Stimulated activated CD4-positive, alpha-beta T cell treated with anti-CD3 and anti-CD28 coated beads, Interleukin-4, amount 100 ng/mL, for 4 hours (primary cell): Measurements from ENCODE around the gene TCHP.
"Not testable (repeated sequence)": the region's sequence is repeated elsewhere in the genome, so short reads cannot be mapped to it uniquely, and the experiment has no call there.

ENCODE experiments used
- DNase-seq, 2 experiments: peaks; one replicate each; pipeline ENCODE4 v3.0.0-alpha.2; 2020

The TCHP gene, protein sequence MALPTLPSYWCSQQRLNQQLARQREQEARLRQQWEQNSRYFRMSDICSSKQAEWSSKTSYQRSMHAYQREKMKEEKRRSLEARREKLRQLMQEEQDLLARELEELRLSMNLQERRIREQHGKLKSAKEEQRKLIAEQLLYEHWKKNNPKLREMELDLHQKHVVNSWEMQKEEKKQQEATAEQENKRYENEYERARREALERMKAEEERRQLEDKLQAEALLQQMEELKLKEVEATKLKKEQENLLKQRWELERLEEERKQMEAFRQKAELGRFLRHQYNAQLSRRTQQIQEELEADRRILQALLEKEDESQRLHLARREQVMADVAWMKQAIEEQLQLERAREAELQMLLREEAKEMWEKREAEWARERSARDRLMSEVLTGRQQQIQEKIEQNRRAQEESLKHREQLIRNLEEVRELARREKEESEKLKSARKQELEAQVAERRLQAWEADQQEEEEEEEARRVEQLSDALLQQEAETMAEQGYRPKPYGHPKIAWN

DNA sequence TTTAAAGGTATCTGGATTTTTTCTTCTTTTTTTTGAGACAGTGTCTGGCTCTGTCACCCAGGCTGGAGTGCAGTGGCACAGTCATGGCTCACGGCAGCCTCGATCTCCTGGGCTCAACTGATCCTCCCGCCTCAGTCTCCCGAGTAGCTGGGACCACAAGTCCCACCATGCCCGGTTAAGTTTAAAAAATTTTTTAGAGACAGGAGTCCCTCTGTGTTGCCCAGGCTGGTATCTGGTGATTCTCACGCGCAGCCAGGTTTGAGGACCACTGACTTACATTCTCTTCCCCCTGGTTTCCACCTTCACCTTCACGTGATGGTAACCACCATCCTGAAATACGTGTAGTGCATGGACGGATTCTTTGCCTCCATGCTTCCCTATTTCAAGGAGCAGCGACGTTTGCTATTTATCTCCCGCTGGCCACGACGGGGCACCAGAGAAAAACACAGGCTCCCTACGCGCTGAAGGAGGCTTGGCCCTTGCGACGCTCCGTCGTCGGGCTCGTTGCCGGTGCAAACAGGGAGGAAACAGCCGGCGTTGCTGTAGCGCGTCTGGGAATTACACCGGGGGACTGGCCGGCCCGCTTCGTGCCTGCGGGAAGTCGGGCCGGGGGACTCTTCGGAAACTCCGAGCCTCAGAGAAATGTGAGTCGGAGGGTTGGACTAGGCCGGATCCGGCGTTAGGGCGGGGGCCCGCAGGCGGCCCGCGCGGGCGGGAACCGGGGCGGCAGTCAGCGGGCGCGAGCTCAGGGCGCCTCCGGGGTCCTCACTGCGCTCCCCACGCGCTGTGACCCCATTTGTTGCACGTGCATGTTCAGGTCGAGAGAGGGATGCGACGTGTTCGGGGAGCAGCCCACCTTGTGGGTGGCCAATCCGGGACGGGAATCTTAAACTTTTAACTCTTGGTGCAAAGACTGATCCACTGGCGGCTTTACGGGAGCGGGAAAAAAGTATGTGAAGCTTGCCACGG is at the start of gene TCHP:
TCHP (plus strand) TSS at position 492 of the 969 bp plus-strand sequence. CDS start 2,753 bp downstream, outside the sequence.
- DNase-seq = peak; percentile 68 to 71

DNA sequence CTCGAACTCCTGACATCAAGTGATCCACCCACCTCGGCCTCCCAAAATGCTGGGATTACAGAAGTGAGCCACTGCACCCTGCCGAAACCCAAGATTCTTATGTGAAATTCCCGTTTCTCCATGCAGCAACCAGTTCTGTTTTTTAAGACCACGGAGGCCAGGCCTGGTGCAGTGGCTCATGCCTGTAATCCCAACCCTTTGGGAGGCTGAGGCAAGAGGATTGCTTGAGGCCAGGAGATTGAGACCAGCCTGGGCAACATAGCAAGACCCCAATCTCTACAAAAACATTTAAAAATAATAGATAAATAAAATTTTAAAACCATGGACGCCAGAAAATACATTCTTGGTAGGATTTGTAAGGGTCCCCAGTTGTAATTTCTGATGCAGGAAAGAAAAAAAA is 49.6 kb upstream of the TCHP start:
- DNase-seq = not testable (repeated sequence)

DNA sequence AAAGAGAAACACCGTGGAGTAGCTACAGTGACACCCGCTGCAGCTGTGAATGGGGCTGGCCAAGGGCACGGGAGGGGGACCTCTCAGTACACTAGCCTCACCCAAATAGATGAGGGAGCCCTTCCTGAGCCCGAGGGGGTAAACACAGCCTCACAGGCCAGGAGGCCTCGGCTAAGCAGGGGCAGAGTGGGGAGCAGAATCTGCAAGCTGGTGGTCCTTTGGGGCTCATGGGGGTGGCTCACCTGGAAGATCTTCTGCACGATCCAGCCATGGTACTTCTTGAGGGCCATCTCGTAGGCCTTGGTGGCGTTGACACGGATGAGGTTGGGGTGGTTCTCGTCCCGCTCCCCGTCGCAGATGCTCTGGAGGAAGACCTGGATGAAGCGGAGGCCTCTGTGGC is 44.7 kb upstream of the TCHP start:
- no peak for DNase-seq

DNA sequence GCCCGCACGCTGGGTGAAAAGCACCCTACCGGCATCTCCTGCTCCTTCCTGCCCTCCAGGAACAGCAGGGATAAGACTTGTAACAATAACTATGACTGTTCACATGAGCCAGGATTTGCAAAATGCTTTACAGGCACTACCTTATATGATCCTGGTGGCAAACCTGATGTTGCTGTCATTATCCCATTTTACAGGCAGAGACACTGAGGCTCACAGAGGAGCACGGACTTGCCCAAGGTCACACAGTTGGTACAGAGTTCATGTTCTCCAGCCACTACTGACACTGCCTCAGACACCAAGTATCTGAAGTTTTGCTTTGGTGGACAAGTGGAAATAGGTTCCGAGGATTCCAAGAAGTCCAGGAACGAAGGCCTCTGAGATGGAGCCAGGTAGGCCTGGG is 42.4 kb upstream of the TCHP start:
- DNase-seq = no peak

DNA sequence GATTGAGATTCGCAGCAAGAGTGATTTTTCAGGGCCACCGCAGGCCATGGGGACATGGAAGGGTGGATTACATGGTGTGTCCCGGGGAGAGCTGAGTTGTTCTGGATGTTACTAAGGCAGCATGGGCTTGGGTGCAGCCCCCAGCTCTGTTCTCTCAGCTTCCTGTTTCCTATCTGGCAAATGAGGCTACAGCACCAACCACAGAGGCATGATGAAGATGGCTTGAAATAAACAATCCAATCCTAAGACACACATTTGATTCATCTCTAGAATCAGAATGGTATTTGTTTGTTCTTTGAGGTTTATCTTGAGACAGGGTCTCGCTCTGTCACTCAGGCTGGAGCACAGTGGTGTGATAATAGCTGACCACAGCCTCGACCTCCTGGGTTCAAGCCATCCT is 41.3 kb upstream of the TCHP start:
- DNase-seq = no peak

DNA sequence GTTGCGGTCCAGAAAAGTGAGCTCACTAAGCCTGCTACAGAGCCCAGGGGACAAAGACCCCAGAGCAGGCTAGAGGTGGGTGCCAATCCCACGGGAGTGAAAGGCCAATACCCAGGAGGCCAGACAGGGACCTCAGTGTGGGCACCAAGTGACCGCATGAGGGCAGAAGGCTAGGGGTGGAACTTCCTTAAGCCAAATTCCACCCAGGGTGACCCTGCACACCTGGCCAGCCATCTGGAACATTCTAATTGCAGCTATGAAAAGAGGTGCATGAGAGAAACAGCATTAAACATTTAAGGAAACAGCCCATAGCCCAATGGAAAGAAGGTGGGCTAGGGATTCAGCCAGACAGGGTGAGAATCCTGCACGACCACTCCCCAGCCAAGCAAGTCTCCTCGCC is 39.1 kb upstream of the TCHP start:
- no peak for DNase-seq

DNA sequence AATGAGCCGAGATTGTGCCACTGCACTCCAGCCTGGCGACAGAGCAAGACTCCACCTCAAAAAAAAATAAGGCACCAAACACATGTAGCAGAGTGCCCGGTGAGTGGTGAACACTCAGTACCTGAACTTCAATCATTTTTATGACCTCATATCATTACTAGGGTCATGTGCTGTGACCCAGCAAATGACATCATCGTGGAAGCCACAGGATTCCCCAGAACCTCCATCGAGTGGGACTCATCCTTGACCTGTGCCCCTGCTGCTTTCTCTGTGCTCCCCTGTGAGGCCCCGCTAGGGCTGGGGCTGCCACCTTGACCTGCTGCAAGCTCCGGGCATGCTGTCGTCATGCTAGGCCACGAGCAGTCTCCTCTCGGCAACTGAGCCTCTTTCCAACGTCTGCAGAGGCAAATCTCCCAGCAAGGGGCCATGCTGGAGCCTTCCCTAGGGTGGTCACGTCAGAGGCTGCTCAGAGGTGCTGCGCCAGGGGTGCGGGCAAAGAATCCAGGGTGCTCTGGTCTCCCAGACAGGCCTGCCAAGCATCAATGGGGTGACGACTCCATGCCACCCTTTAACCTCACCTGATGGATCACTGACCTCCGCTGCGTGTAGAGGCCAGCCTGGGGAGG is 38.3 kb upstream of the TCHP start:
- DNase-seq = no peak

DNA sequence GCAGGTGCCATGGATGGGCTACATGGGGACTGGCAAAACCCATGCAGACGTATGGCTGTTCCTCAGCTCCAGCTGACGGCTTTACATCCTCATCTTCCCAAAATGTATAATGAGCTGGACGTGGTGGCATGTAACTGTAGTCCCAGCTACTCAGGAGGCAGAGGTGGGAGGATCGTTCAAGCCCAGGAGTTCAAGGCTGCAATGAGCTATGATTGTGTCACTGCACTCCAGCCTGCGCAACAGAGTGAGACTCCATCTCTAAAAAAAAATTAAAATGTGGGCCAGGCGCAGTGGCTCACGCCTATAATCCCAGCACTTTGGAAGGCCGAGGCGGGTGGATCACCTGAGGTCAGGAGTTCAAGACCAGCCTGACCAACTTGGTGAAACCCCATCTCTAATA is 37.6 kb upstream of the TCHP start:
- DNase-seq = not testable (repeated sequence)

DNA sequence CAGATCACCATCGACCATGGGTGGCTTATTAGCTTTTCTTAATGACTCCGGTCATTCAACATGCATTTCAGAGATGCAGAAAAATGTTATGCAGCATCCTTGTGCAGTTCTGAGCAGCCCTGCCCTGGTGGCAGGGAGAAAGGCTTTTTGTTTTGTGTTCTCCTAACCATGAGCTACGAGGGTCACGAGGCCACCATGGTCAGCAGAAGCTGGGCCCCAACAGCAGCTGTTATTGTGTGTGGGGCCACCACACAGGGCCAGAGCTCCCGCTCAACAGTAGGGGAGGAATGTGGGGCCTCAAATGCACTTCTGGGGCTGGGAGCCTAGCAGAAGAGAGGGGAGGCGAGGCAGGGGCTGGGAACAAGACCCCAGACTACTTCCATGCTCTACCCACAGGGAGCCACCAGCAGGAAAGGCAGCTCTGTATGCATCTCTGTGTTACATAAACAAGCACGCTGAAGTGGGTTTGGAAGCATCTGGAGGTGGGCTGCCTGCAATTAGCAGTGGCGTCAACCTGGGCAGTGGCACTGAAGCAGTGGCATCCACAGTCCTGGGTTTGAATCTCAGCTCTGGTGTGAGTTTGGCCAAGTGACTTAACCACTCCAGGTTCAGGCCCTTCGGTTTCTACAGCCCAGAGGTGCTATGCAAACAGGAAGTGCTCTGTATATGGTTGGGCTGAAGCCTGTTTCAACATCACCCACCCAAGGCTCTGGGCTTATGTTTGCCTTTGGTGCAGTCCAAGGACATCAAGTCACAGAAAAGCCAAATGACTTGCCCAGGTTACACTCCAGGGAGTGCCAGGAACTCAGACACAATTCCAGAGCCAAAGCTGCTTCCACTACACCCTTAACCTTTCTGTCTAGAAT is 36.0 kb upstream of the TCHP start:
- DNase-seq = no peak

DNA sequence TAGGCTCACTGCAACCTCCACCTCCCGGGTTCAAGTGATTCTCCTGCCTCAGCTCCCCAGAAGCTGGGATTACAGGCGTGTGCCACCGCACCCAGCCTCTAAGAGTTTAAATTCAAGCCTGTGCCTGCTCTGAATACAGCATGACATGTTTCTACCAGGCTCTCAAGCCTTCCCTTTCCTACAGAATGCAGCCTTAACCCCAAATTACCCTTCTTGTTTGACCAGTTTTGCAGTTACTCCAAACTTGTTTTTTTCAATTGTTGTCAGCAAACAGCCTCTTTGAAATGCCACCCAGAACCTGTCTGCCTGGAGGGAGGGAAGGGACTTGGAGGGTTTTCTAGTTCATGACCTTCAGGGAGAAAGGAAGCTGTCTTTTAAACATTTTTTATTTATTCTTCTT is 35.2 kb upstream of the TCHP start:
- no peak for DNase-seq

DNA sequence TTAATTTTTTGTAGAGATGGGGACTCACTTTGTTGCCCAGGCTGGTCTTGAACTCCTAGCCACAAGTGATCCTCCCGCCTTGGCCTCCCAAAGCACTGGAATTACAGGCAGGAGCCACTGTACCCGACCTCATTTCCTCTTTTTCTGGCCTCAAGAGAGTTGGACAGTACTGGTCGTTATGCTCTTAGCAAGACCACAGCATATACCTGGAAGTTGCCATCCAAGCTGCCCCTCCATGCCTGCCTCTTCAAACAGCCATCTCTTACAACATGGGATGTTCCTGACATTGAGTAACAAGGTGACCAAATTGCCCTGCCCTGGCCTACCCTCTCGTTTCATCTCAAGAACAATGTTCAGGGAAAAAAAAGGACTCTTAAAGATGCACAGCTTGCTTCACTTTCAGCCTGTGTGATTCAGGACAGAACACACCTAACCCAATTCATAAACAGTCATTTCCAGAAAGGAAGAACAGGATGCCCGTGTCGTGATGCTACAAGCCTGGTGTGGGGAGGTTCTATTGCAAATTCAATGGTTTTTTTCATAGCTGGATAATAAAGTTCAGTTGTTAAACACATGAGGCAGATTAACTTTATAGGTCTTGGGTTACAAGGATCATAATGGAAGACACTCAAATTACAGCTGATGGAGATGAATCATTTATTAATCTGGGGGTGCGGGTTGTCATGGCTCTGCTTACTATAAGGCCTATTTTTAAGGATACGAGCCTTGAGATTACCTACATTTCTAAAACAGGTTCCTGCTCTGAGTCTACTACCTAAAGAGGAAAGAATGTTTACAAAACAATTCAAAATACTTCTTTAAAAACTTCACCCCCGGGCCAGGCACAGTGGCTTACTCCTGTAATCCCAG is 31.7 kb upstream of the TCHP start:
- no peak for DNase-seq

DNA sequence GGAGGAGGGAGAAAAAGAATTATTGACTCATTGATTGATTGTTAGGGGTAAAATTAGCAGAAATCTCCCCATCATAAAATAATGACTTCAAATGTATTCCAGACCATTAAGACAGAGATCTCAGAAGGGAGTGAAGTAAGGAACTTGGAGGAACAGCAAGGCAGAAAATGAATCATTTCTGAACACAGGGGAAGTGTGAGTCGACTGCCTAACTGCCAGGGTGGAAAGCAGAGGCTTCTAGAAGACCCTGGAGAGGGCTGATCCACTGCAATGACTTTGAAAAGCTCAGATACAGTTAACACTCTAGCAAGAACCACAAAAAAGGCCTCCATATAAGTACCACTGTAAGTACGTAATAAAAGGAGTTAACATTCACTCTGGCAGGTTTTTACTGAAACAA is 29.4 kb upstream of the TCHP start:
- no peak for DNase-seq

DNA sequence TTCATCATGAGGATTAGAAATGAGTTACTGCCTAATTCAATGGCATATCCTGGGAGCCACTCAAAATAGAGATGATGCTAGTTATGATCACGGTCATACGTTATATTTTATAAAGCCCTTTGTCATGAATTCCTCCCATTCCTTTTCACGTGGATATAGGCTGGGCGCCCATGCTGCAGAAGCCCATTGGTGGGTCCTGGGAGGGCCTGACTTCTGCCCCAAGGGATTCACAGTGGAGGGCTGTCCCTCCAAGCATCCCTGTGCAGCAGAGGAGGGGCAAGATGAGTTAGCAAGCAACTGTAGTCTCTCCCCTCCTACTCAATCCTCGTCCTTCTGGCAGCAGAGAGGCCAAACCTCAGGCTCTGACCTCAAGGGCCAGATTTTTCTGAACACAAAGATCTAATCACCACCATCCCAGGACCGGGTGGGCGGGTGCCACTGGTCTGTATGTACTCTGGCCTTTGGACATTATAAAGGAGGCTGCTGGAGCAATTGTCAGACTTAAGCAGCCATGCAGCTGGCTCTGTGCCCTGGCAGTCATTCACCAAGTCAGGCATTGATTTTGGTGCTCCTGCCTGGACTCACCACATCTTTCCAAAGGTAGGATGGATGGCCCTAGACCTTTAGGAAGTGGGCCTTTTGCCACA is 28.3 kb upstream of the TCHP start:
- DNase-seq = no peak

DNA sequence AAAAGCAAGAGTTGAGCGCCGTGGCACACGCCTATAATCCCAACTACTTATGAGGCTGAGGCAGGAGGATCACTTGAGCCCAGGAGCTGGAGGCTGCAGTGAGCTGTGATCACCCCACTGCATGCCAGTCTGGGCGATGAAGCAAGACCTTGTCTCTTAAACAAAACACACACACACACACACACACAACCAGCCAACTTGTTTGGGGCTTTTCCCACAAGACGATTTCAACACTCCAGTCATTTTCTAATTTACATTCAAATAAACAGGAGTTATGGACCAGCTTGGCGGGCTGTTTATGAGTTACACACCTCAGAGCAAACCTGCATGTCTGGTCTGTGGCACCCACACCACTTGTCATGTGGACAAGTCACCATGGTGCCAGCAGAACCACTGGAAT is 26.4 kb upstream of the TCHP start:
- no peak for DNase-seq

DNA sequence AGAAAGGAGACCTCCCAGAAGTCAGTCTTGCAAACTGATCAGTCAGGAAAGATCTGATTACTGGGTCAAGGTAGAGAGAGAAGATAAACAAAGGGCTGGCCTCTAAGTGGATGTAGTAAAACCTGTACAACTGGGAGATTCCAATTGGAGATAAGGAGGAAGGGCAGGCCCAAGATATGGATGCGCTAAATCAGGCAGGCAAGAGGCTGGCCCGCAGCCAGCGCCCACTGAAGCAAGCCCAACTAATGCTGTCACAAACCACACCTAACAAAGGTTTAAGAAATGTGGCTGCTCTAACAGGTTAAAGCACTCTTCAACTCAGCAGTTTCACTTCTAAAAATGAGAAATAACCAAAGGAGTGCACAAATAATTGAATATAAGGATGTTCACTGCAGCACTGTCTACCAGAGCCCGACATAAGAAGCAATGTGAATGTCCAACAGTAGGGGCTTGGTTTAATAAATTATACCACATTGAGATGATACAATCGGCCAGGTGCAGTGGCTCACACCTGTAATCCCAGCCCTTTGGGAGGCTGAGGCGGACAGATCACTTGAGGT is 24.4 kb upstream of the TCHP start:
- no peak for DNase-seq

DNA sequence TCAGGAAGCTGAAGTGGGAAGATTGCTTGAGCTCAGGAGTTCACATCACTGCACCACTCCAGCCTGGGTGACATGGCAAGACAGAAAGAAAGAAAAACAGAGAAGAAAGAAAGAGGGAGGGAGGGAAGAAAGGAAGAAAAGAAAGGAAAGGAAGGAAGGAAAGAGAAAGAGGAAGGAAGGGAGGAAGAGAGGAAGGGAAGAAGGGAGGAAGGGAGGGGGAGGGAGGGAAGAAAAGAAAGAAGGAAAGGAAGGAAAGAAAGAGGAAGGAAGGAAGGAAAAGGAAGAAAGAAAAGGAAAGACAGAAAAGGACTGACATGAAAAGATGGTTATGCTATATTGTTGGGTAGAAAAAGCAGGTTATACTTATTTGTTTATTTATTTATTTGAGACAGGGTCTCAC is 23.7 kb upstream of the TCHP start:
- DNase-seq = no peak

DNA sequence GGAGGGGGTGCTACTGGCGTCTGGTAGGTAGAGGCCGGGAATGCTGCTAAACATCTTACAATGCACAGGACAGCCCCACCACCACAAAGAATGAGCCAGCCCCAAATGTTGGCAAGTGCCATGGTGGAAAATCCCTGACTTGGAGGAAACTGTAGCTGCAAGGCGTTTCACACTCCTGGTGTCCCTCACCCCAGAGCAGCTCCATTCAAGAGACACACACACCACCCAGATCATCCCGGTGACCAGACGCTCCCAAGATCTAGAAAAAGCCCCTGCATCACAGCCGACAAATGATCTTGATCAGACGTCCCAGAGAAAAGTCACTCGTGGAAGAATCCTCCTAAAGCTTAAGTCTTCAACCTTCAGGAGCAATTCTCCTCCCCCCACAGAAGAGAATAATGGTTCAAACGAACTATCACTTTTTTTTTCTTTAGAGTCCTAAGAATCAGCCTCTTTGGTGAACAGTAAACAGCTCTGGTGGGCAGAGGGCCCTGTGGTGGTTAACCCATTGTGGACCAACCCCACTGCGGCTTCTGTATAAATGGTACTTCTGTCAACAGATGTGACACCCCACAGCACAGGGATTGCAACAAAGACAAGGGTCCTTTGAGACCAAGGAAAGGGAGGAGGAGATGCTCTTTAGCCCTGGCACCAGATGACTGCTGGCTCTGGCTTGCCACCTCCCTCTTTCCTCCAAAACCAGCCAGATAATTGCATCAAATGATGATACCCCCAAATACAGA is 22.4 kb upstream of the TCHP start:
- no peak for DNase-seq

DNA sequence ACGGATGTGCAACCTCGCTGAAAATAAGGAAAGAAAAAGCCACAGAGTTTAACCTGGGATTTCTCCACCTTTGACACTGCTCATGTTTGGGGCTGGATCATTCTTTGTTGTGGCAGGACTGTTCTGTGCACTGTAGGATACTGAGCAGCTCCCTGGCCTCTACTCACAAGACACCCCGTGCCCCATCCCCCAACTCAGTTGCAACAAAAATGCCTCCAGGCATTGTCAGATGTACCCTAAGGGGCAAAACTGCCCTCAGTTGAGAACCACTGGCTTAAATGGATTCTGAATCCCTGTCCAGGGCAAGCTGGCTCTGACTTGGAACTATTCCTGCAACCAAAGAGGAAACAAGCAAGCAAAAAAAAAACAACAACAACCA is 21.8 kb upstream of the TCHP start:
- no peak for DNase-seq

DNA sequence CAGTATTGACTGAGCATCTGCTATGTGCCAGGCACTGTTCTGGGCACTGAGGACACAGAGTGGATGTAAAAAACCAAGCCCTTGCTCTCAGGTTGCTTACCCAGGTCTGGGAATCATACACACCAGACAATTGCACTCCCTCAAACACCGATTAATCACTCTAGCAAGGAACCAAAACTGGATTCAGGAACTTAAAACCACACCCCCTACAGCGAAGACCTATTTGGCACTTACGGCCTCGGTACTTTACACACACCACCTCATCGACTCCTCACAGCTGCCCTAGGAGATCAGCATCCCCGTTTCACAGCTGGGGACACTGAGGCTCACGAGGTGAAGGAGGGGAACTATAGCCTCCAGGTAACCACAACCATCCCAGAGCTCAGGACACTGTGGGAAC is 21.3 kb upstream of the TCHP start:
- DNase-seq = no peak
